ENCODE data around the gene ECSCR.
"Not testable (repeated sequence)": the region's sequence is repeated elsewhere in the genome, so short reads cannot be mapped to it uniquely, and the experiment has no call there.

The ECSCR gene

GRCh38 chr5:139445325-139446170, 17.0 kb downstream of the ECSCR start:
- no peak for DNase-seq (ENCODE audit: low spot score)

- no peak for DNase-seq (ENCODE audit: low spot score)
These were observed 18.6 kb downstream of the ECSCR start for GRCh38 chr5:139443831-139444453.

- DNase-seq (ENCODE audit: low spot score): not testable (repeated sequence)
These were observed 22.1 kb downstream of the ECSCR start for GRCh38 chr5:139440416-139440815.

DNA sequence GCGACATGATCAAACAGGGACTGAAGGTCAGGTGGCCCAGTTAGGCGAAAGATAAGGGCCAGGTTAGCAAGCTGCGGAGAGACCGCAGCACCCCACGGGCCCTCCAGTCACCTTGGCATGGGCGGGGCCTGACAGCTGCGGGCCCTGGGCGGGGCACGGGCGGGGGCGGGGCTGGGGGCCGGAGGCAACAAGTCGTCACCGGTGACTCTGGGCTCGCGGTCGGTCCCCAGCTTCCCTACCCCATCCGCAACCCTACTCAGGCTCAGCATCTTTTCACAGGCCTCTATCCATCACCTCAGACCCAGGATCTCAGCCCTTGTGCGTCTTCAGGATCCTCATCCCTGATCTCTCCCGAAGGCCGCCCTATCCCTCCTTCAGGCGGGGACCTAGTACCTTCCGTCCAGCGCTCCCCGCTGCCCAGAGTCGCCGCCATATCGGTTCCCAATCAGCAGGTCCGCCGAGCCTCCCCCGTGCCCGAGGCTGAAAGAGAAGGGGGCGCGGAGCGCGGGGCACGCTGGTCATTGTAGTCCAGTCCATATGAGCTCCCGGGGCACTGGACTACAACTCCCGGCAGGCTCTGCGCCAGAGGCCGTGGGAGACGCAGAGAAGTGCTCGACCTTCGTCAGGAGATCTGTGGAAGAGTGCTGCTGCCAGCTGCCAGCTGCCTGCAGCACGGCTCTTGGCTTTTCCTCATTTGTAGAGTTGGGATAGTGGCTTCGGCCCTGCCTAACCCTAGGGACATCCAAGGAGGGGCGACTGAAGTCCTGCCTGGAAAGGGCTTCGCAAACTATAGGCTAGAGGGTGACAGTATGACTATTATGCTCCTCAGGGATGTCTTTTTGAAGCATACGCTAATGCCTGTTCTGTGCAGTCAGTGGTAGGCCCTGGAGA, 23.3 kb downstream of the ECSCR start, which contains the start of gene DNAJC18:
Gene DNAJC18 (minus strand): TSS at position 513 of the 891 bp plus-strand sequence. CDS start 80 bp downstream, at position 433.
- peak; percentile 80 for DNase-seq (ENCODE audit: low spot score)

- no peak for DNase-seq (ENCODE audit: low spot score)
These were observed 23.9 kb downstream of the ECSCR start for GRCh38 chr5:139438707-139439012.

DNA sequence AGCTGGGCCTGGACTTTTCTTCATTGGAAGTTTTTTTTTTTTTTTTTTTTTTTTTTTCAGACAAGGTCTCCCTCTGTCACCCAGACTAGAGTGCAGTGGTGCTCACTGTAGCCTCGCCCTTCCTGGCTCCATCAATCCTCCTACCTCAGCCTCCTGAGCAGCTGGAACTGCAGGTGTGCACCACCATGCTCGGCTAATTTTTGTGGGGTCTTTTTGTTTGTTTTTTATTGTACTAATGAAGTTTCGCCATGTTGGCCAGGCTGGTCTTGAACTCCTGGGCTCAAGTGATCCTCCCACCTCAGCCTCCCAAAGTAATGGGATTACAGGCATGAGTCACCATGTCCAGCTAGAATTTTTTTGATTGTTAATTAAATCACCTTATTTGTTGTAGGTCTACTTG, 26.9 kb downstream of the ECSCR start:
- no peak for DNase-seq (ENCODE audit: low spot score)

- no peak for DNase-seq (ENCODE audit: low spot score)
These were observed 30.8 kb downstream of the ECSCR start for GRCh38 chr5:139431706-139432105.

DNA sequence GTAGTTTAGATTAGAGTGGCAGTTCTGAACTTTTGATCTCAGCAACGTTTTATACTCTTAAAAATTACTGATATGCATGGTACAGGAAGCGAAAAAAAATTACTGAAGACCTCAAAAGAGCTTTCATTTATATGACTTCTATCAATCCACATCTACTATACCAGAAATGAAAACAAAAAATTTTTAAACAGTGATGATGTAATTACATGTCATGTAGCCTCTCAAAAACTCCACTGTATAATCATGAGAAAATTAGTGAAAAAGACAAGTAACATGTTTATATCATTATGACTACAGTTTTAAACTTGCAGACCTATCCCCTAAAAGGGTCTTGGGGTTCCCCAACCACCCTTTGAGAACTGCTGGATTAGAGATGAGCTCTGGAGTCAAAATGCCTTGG, 32.5 kb downstream of the ECSCR start:
- no peak for DNase-seq (ENCODE audit: low spot score)

DNA sequence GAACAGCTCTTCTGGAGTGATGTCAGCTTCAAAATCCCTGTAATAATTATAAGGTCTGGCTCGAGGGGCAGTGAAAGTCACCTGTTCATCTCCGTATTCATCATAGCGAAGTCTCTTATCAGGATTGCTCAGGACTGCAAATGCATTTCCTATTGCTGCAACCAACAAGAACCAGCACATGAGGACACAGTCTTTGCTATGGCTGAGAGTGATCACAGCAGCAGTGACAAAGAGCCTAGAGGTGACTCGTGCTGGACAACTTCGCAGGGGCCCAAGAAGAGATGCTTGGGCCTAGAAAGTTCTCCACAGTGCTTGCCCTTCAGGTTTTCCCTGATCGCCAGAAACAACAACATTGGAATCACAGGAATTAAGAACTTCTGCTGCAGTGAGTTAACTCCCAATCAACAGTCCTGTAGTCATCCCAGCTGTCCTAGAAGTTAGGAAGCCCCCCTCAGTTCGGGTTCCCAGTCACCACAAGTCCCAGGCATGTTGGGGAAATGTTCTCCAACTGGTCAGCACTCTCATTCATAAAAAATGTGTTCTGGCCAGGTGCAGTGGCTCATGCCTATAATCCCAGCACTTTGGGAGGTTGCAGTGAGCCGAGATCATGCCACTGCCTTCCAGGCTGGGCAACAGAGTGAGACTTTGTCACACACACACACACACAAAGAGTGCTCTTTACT, 36.2 kb downstream of the ECSCR start:
- DNase-seq (ENCODE audit: low spot score): no peak

DNA sequence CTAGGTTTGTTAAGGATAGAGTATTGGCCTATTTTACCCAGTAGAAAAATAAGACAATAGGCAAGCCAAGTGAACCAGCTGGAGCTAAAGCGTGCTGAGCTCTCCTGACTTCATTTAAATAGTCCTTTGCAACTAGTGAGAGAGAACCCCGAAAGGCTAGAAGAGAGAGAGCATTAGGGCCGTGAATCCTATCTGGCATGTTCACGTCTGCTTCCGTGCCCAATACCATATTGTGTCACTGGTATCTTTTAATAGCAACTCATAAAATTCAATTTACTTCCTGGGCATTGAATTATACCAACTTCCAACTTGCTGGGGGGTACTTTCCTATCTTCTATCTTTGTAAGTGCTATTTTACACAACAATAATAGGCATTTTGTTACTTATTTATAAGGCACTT, 37.0 kb downstream of the ECSCR start:
- no peak for DNase-seq (ENCODE audit: low spot score)

DNA sequence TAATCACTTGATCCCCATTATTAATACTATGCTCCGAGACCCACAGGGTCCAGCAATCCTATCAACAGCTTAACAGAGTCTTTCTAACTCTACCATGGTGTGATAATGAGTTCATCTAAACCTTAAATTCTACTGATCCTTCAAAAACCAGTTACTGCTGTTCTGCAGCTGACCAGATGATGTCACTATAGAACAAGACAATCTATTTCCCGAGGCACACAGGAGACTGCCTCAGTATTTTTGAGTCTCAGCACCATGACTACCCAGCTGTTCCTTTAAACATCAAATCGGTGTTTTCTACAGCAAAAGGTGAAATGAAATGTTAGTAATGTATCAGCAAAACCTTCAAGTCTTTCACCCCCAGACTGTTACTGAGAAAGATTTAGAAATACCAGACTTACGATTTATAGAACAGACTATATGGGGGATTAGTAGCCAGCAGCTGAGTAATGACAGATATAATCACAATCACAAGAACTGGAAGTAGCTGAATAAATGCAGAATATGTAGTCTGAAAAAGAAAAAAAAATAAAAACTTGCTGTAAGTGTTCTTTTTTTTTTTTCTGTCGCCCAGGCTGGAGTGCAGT, 40.1 kb downstream of the ECSCR start:
- peak; percentile 56 for DNase-seq (ENCODE audit: low spot score)

- no peak for DNase-seq (ENCODE audit: low spot score)
These were observed 43.0 kb downstream of the ECSCR start for GRCh38 chr5:139419226-139420192.

- DNase-seq (ENCODE audit: low spot score): no peak
These were observed 43.8 kb downstream of the ECSCR start for GRCh38 chr5:139418793-139419192.

DNA sequence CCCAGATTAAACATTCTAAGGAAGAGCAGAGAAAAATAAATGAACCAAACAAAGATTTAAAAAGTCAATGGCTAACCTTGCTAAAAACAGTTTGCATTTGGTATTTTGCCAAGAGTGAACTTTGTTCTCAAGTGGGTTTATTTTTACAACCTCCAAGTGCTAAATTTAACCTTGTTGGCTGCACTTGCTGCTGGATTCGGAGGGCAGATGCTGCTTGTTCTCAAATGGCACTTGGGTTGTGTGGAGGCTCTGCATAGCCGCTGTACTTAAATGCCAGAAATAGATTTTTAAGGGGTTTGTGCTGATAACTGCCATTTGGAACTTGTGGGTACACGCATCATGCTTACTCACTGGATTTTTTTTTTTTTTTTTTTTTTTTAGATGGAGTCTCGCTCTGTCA, 45.3 kb downstream of the ECSCR start:
- no peak for DNase-seq (ENCODE audit: low spot score)

DNA sequence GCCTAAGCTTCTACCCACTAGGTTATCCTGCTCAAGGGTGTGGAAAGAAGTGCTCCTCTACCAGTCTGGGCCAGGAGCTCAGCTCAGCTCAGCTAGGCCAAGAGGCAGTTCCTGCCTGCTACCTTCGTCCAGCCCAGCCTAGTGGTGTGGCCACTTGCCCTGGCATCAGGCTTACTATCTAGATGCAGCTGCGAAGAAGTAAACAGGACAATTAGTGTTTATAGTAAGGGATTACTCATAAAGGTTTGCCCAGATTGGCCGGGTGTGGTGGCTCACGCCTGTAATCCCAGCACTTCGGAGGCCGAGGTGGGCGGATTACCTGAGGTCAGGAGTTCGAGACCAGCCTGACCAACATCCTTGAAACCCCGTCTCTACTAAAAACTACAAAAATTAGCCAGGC, 45.9 kb downstream of the ECSCR start:
- no peak for DNase-seq (ENCODE audit: low spot score)

- DNase-seq (ENCODE audit: low spot score): no peak
These were observed 46.7 kb downstream of the ECSCR start for GRCh38 chr5:139415869-139416268.

DNA sequence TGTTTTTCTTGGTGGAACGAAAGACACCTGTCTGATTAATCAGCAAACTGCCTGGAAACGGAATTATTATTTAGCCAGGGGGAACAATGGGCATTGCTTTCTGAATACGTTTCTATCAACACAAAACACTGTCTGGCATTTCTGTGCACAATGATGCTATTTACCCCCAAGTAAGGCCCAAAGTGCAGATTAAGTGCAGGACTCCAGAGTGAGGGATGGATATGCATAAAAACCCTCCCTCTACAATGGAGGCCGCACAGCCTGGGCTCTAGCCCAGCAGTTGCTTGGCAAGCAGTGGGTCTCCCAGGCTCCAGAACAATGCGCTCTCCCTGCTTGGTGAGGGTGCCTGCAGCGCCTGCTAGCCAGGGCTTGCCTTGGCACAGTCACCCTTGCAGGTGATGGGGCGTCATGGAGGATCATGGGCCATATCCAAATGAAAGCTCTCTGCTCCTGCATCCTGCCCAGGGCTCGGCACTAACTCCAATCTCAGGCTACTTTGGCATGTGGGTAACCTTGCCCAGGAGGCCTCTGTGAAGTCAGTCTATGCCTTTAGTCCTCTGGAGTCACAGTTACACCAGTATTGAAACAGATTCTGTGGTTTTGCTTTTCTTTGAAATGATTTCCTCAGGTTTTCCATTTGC, 47.2 kb downstream of the ECSCR start:
- no peak for DNase-seq (ENCODE audit: low spot score)

DNA sequence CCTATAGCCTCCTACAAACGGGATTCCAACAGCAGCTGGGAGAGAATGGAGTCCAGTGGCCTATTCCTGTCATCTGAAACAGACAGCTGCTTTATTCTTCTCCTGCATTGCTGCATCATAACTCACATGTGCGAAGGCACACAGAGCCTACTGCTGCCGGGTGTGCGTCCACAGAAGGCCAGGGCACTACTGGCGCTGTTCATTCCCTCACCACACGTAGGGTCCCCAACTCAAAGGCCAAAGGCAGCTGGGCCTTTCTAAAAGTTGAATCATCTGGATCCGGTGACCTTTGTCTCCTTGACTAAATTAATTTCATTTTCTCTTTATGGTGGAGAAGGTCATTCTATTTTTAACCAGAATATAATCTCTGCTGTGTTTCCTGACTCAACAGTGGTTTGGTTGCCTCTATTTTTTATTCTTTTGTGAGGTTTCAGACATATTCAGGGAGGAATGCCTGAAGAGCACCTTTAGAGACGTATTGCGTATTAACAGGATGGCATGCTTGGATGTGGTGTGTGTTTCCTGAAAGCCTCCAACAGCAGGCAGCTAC, 47.9 kb downstream of the ECSCR start:
- no peak for DNase-seq (ENCODE audit: low spot score)

DNA sequence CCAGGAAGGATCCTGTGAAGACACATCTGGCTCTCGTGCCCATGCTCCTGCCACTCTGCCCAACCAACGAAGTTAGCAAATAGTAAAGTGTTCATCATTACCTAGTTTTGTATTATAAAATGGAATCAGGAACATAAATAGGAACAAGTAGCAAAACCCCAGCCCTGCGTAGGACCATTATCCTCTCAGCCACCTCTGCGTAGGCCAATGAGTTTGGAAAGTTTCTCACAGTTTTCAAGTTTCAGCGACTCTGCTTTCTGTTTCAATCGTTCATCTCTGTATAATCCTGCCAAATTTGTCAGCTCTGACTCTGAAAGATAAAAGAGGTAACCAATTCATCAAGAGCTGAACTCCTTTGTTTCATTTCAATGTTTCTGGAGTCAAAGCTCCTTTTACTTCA, 48.6 kb downstream of the ECSCR start:
- DNase-seq (ENCODE audit: low spot score): no peak

GRCh38 chr5:139413153-139413552, 49.4 kb downstream of the ECSCR start:
- no peak for DNase-seq (ENCODE audit: low spot score)
